Keratinocyte (primary cell): Measurements from ENCODE around the gene NLGN1. TPM values are rescaled to one million over a fixed set of nuclear protein-coding genes. Genes with fewer than 3 reads are reported as not detected.

ENCODE experiments used
- DNase-seq: peaks from one replicate; pipeline ENCODE4 v3.0.0-alpha.2; 2011; ENCODE audit warnings: low read depth, missing footprints, low spot score
- FAIRE-seq: peaks from 2 replicates; lab custom pipeline; 2011; peaks lifted over from hg19 to GRCh38; lab: Jason Lieb, UNC
- H2AFZ ChIP-seq: 2 replicates; pipeline ENCODE4 v1.6.0; 2012; ENCODE audit warnings: low read length, control low read depth, inconsistent platforms; ENCODE audit not compliant: control insufficient read depth
- H3K27ac ChIP-seq: 2 replicates; pipeline ENCODE4 v1.5.1; 2011; ENCODE audit warnings: low read length; ENCODE audit not compliant: control insufficient read depth, insufficient read depth
- H3K27me3 ChIP-seq: 3 replicates; pipeline ENCODE4 v1.6.0; 2011; ENCODE audit warnings: low read length; ENCODE audit not compliant: control insufficient read depth, insufficient read depth; ENCODE audit errors: extremely low read depth
- H3K36me3 ChIP-seq, 2 experiments: 2 replicates in 1 of 2; 3 replicates in 1 of 2; pipeline ENCODE4 v1.5.1; 2011; ENCODE audit warnings: low read length in 2 of 2, mild to moderate bottlenecking in 1 of 2; ENCODE audit not compliant: control insufficient read depth in 2 of 2, insufficient read depth in 2 of 2; ENCODE audit errors: extremely low read depth in 1 of 2
- H3K4me1 ChIP-seq: 3 replicates; pipeline ENCODE4 v1.5.1; 2011; ENCODE audit warnings: low read length; ENCODE audit not compliant: control insufficient read depth, insufficient read depth; ENCODE audit errors: extremely low read depth
- H3K4me2 ChIP-seq: 3 replicates; pipeline ENCODE4 v1.6.0; 2011; ENCODE audit warnings: low read depth, low read length; ENCODE audit not compliant: control insufficient read depth, insufficient read depth; ENCODE audit errors: extremely low read depth
- H3K4me3 ChIP-seq, 3 experiments: fragments of 200-600 bp in 1 of 3; sonication (generic) in 1 of 3; 2 replicates in 2 of 3; 3 replicates in 1 of 3; pipeline ENCODE4 v1.5.1; 2011 to 2016; ENCODE audit warnings: low read length in 3 of 3, mild to moderate bottlenecking in 3 of 3, control low read depth in 2 of 3, inconsistent platforms in 1 of 3, low read depth in 1 of 3, mixed read lengths in 1 of 3, mixed run types in 1 of 3, moderate library complexity in 1 of 3; ENCODE audit not compliant: control insufficient read depth in 2 of 3, insufficient read depth in 2 of 3; ENCODE audit errors: extremely low read depth in 1 of 3
- H3K79me2 ChIP-seq: 2 replicates; pipeline ENCODE4 v1.6.0; 2012; ENCODE audit warnings: low read length; ENCODE audit not compliant: control insufficient read depth, insufficient read depth
- H3K9ac ChIP-seq: 3 replicates; pipeline ENCODE4 v1.6.0; 2011; ENCODE audit warnings: low read length; ENCODE audit not compliant: control insufficient read depth, insufficient read depth; ENCODE audit errors: extremely low read depth
- H3K9me1 ChIP-seq: 3 replicates; pipeline ENCODE4 v1.6.0; 2011; ENCODE audit warnings: low read length; ENCODE audit not compliant: control insufficient read depth, insufficient read depth; ENCODE audit errors: extremely low read depth
- H3K9me3 ChIP-seq: 2 replicates; pipeline ENCODE4 v1.5.1; 2012; ENCODE audit warnings: low read depth, low read length; ENCODE audit not compliant: control insufficient read depth
- H4K20me1 ChIP-seq: 3 replicates; pipeline ENCODE4 v1.6.0; 2011; ENCODE audit warnings: low read length; ENCODE audit not compliant: control insufficient read depth, insufficient read depth; ENCODE audit errors: extremely low read depth
- CTCF ChIP-seq, 3 experiments: IDR thresholded peaks in 1 of 3; conservative IDR thresholded peaks in 1 of 3; optimal IDR thresholded peaks in 1 of 3; 2 replicates in 2 of 3; 3 replicates in 1 of 3; pipeline versions ENCODE3 to v1.5.1; 2011; ENCODE audit warnings: low read length in 3 of 3, mild to moderate bottlenecking in 3 of 3, moderate library complexity in 2 of 3, control low read depth in 1 of 3, inconsistent platforms in 1 of 3; ENCODE audit not compliant: insufficient read depth in 2 of 3; ENCODE audit errors: extremely low read depth in 1 of 3
- EZH2 ChIP-seq: IDR thresholded peaks from one replicate; pipeline ENCODE4 v1.6.1; 2012; ENCODE audit warnings: inconsistent platforms, mild to moderate bottlenecking, low read length, moderate library complexity
- dilution Hi-C: fragments of 300-500 bp; cut with MboI; formaldehyde crosslinking; loops from one replicate; pipeline ENCODE4 v1.7.0; 2020; ENCODE audit warnings: low sequenced_read_pairs; ENCODE audit not compliant: extremely low pct_ligation_motif_present
- polyA plus RNA-seq, 5 experiments: library from polyadenylated mRNA; depleted of rRNA in 3 of 5; stranded (reverse) in 3 of 5; stranded (forward) in 1 of 5; unstranded in 1 of 5; fragments of >200 nt; gene quantifications; 1 replicate in 1 of 5; 2 replicates in 3 of 5; 3 replicates in 1 of 5; pipeline versions ENCODE4 v1.2.1 to v1.2.3, GENCODE V29; 2011 to 2012; ENCODE audit warnings: missing spikeins in 2 of 5, low read depth in 1 of 5, low replicate concordance in 1 of 5

Gene NLGN1
- polyA plus RNA-seq, 1 donor (not counting 4 experiments of a cell fraction or from before 2014, with no cell fraction given), result not detected

GRCh38 chr3:173891272-173892100 is 493.9 kb downstream of the NLGN1 start:
- no peak for TF ChIP-seq CTCF (optimal IDR thresholded peaks at IDR 0.05 in 1 of 3, IDR thresholded peaks at IDR 0.05 in 1 of 3, conservative IDR thresholded peaks at IDR 0.05 in 1 of 3; ENCODE audit: extremely low read depth in 1 of 3, insufficient read depth in 2 of 3, low read length in 3 of 3)
- TF ChIP-seq EZH2, result no peak
- H3K36me3 ChIP-seq, result no peaks in the 10 kb centered on the region
- no peak overlapping the region for H3K4me2 ChIP-seq
- H3K9me3 ChIP-seq, result no peaks in the 10 kb centered on the region
- peaks cover 8% of the 10 kb centered on the region for H3K4me1 ChIP-seq
- H3K27ac ChIP-seq, result no peak overlapping the region
- no peaks in the 10 kb centered on the region for H3K79me2 ChIP-seq
- dilution Hi-C loops, result no loop called here
- H4K20me1 ChIP-seq, result no peaks in the 10 kb centered on the region
- no peaks in the 10 kb centered on the region for H3K9me1 ChIP-seq
- no peak for FAIRE-seq
- peak; percentile 9 for DNase-seq
- no peaks in the 10 kb centered on the region for H3K27me3 ChIP-seq
- H3K9ac ChIP-seq, result no peak overlapping the region
- H3K4me3 ChIP-seq, result no peak overlapping the region
- H2AFZ ChIP-seq, result no peak overlapping the region

- Histone ChIP-seq H3K27ac (no peak overlapping the region), H3K9me1 (no peaks in the 10 kb centered on the region), H3K4me3 (no peak overlapping the region), H3K4me1 (peaks cover 8% of the 10 kb centered on the region), H3K4me2 (no peak overlapping the region), H3K9me3 (no peaks in the 10 kb centered on the region), H4K20me1 (no peaks in the 10 kb centered on the region), H3K27me3 (no peaks in the 10 kb centered on the region), H3K79me2 (no peaks in the 10 kb centered on the region), H3K36me3 (no peaks in the 10 kb centered on the region), H2AFZ (no peak overlapping the region), H3K9ac (no peak overlapping the region)
- DNase-seq (peak; percentile 11), FAIRE-seq (peak; percentile 69)
- dilution Hi-C loops, result no loop called here
- TF ChIP-seq EZH2, result no peak
- no peak for TF ChIP-seq CTCF (optimal IDR thresholded peaks at IDR 0.05 in 1 of 3, IDR thresholded peaks at IDR 0.05 in 1 of 3, conservative IDR thresholded peaks at IDR 0.05 in 1 of 3; ENCODE audit: extremely low read depth in 1 of 3, insufficient read depth in 2 of 3, low read length in 3 of 3)
These were observed 495.0 kb downstream of the NLGN1 start for GRCh38 chr3:173892547-173892946.
